H1 (cell line): ENCODE results near the gene NOS1AP.

Source experiments
- BRCA1 ChIP-seq: IDR thresholded peaks from 2 replicates; pipeline ENCODE4 v1.6.1; 2012; ENCODE audit warnings: low read depth, low read length, improper control_type of control experiment
- CHD2 ChIP-seq: IDR thresholded peaks from 2 replicates; pipeline ENCODE4 v1.6.1; 2012; ENCODE audit warnings: low read length, improper control_type of control experiment
- CREB1 ChIP-seq: IDR thresholded peaks from 2 replicates; pipeline ENCODE4 v1.6.1; 2012; ENCODE audit warnings: inconsistent platforms
- CTCF ChIP-seq, 3 experiments: IDR thresholded peaks; 1 replicate in 2 of 3; 2 replicates in 1 of 3; pipeline versions ENCODE4 v1.5.1 to v1.6.1; 2011; ENCODE audit warnings: low read length in 3 of 3, mild to moderate bottlenecking in 3 of 3, inconsistent platforms in 2 of 3, low read depth in 1 of 3, moderate library complexity in 1 of 3; ENCODE audit not compliant: insufficient read depth in 1 of 3; ENCODE audit errors: control extremely low read depth in 1 of 3
- GTF2F1 ChIP-seq: IDR thresholded peaks from 2 replicates; pipeline ENCODE4 v1.6.1; 2012; ENCODE audit warnings: low read depth, low read length, improper control_type of control experiment, borderline replicate concordance
- KDM1A ChIP-seq: fragments of 200-600, 300-600 bp; sonication (generic); IDR thresholded peaks from 2 replicates; pipeline ENCODE4 v1.7.1; 2016; ENCODE audit warnings: mild to moderate bottlenecking, low read length, borderline replicate concordance
- PHF8 ChIP-seq: fragments of 200-600 bp; sonication (generic); conservative IDR thresholded peaks from 2 replicates; pipeline ENCODE4 v1.7.1; 2012; ENCODE audit warnings: low read depth, mild to moderate bottlenecking, inconsistent platforms, low read length, moderate library complexity
- RAD21 ChIP-seq, 2 experiments: IDR thresholded peaks in 1 of 2; conservative IDR thresholded peaks in 1 of 2; 2 replicates each; pipeline ENCODE4 v1.6.1; 2011; ENCODE audit warnings: low read depth in 2 of 2, low read length in 2 of 2, improper control_type of control experiment in 1 of 2, inconsistent platforms in 1 of 2, mild to moderate bottlenecking in 1 of 2, moderate library complexity in 1 of 2
- TAF1 ChIP-seq: IDR thresholded peaks from 2 replicates; pipeline ENCODE4 v1.6.1; 2011; ENCODE audit warnings: mild to moderate bottlenecking, low read depth, low read length

DNA sequence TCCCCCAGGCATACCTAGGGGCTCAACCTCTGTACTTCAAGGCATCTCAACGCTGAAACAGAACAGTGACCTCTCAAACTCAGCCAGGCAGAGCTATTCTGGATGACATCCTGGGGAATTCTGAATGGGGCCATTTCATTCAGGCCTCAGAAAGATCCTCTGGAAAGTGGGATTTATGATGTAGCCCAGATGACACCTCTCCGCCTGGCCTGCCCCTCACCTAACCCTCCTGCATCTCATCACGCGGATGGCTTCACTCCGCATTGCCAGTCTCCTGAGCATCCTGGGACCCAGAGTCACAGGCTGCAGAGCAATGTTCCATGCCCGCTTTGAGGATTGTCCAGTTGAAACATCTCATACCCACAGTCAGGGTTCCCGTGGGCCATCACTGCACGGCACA is 306.0 kb downstream of the NOS1AP start:
- TF ChIP-seq CTCF (IDR thresholded peaks at IDR 0.05; ENCODE audit: control extremely low read depth in 1 of 3, insufficient read depth in 1 of 3, low read depth in 1 of 3, low read length in 3 of 3) (no peak), RAD21 (IDR thresholded peaks at IDR 0.05 in 1 of 2, conservative IDR thresholded peaks at IDR 0.05 in 1 of 2; ENCODE audit: low read depth in 2 of 2, low read length in 2 of 2) (no peak), GTF2F1 (no peak), CHD2 (no peak), BRCA1 (no peak), KDM1A (no peak), PHF8 (no peak), TAF1 (no peak), CREB1 (no peak)
